Dermis blood vessel endothelial cell (primary cell): ENCODE data around the gene TMEM256. TPM values are rescaled to one million over a fixed set of nuclear protein-coding genes. Genes with fewer than 3 reads are reported as not detected.

Source experiments
- DNase-seq: peaks from one replicate; pipeline ENCODE4 v3.0.0; 2010
- total RNA-seq: library from RNA; depleted of rRNA; stranded (reverse); fragments of >200 nt; gene quantifications from 2 replicates; pipeline ENCODE4 v1.2.3, GENCODE V29; 2014

The TMEM256 gene
- total RNA-seq = 59.2 and 112 TPM in 2 replicates

DNA sequence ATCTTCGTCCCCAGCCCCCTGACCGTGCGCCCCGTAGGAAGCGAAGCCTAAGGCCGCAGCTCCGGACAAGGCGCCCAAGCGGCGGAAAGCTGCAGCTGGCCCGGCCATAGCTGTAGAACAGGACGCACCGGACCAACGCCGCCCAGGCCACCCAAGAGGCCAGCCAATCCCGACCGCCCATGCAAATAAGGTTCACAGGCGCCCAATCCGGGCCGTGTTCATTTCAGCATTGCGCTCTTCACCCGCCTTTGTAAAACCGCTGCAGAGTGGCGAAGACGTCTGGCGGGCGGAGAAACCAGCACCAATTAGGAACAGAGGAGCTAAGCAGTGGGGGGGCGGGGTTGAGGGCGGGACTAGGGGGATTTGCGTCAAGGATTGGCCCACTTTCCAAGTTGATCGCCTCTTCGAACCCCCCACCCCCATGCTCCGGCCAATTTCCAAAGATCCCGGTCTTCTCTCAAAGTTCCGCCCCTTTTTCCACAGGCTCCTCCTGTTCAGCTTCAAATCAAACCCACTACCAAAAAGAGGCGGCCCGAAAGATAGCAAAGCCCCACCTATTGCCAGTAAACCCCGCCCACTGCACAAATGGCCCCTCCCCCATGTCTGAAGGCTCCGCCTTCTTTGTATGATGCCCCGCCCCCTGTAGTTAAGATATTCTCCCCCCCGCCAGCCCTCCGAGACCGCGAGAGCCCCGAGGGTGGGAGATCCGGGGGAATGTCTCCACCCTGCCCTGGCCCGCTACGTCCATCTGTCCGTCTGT, at the start of gene TMEM256:
TMEM256 (minus strand) TSS at position 121 of the 760 bp plus-strand sequence; CDS start at position 108, 13 bp downstream.
- peak; percentile 100 for DNase-seq

DNA sequence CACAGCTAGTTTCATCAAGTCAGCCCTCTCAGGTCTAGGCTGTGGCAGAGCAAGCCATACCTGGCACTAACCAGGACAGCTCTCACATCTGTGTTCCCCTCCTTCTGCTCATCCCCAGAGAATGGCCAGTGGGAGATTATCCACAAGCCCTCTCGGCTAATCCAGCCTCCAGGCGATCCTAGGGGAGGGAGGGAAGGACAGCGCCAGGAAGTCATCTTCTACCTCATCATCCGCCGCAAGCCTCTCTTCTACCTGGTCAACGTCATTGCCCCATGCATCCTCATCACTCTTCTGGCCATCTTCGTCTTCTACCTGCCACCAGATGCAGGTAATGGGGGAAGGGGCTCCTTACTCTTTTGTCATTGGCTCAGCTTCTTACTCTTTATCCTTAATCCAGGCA, 44.6 kb upstream of the TMEM256 start:
- no peak for DNase-seq

DNA sequence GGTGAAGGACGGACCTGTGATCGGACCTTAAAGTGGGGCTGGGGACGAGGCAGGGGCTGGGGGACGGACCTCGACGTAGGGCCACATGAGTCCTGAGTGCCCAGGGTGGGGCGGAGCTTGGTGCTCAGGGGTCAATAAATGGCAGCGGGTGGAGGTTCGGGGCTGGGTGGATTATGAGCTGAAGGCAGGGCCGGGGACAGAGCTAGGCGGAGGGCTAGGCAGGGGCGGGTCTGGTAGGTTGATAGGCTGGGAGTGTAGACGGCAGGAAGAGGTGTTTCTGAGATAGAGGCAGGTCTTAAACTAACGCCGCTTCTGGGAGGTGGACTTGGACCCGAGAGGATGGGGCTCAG, 41.7 kb upstream of the TMEM256 start:
- DNase-seq = no peak

DNA sequence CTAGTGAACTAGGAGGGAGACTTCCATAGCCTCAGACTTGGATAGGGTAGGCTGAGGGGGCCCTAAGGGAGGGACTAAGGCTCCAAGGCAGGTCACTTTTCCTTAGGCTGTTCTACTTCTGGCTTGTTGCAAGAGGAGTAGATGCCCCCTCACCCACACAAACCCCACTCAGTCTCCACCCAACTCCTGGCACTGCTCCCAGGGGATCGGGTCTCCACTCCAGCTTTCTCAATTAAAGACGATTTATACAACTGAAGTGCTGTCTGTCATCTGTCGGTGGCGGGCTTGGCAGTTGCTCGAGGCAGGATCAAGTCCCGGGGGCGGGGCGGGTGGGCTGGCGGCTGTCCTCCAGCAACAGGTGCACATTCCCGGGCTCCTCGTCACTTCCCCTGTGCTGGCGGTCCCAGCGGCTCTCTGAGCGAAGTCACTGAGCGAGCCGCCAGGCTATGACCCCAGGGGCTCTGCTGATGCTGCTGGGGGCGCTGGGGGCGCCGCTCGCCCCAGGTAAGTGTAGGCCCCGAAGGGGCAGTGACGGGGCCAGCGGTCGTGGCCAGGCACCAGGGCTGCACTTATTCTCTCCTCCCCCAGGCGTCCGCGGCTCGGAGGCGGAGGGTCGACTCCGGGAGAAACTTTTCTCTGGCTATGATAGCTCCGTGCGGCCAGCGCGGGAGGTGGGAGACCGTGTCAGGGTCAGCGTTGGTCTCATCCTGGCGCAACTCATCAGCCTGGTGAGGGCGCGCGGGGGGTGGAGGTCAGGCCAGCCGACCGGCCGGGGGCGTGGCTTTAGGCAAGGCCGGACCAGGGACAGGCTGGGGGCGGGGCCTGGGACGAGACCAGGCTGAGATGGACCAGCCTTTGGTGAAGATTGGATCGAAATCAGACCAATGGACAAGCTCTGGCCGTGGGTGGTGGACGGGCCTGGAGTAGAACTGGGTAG, 41.1 kb upstream of the TMEM256 start, which contains the start of gene CHRNB1:
CHRNB1 (plus strand) TSS at position 380 of the 937 bp plus-strand sequence; CDS start at position 447, 67 bp downstream.
- DNase-seq = peak; percentile 54

DNA sequence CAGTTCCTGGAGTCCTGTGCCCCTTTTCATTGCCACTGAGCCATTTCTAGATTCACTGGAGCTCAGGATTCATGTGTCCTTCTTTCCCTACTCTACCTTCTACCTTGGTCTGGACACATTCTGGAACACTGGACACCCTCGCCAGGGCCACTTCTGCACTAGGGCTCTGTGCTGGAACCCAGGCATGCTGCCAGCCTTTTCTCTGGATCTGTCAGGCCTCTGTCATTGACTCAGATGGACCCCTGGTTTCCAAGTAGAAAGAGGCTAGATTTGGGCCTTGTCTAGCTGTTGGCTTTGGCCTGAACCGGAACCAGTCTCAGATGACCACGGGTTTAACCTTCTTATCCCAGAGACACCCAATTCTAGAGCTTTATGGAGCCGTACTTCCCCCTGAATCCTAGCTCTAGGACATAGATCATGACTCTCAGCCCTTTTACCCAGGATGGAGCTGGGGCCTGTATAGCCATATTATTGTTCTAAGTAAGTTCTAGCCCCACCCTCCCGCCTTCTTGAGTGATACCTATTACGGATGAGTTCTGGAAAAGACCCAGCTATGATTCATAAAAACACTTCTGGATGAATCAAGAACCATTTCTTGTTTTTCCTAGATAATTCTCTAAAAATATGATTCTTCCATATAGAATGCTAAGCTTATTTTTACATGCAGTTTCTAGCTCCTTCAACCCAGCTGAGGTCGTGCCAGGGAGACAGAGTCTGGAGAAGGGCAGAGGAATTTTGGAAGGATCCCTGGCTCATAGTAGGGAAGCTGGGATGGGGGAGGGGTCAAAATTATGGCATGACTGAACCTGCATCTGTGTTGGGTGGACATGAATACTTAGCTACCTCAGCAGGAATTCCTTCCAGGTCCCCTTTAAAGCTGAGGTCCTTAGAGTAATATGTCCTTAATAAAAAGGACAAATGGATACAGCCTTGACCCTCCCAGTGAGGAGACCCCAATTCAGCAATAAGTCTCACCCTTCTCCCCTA, 39.9 kb upstream of the TMEM256 start:
- peak; percentile 47 for DNase-seq

DNA sequence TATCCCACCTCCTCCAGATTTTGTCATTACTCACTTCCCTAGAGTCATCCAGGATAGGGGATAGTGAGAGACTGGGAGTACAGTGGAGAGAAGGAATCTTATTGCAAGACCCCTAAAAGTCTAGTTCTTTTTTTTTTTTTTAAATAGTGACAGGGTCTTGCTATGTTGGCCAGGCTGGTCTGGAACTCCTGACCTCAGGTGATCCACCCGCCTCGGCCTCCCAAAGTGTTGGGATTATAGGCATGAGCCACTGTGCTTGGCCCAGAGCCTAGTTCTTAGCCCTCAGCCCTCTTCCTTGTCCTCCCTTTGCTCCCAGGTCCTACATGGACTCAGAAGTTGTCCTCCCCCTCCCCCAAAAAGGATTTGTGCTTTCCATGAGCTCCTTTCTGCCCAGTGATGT, 38.2 kb upstream of the TMEM256 start:
- no peak for DNase-seq

DNA sequence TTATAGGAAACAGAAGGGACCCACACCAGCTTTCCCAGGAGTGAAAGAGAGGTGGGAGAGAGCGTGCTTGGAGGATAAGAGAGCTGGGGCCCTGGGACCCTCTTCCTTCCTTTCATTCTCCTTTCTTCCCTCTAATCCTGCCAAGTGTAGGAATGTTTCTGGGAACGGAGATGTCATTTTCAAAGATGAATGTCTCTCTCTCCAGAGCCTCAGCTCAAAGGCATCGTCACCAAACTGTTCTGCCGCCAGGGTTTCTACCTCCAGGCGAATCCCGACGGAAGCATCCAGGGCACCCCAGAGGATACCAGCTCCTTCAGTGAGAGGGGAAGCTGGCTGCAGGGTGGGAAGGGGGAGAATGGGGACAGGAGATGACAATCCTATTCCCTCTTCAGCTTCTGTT, 37.4 kb upstream of the TMEM256 start:
- DNase-seq = no peak

DNA sequence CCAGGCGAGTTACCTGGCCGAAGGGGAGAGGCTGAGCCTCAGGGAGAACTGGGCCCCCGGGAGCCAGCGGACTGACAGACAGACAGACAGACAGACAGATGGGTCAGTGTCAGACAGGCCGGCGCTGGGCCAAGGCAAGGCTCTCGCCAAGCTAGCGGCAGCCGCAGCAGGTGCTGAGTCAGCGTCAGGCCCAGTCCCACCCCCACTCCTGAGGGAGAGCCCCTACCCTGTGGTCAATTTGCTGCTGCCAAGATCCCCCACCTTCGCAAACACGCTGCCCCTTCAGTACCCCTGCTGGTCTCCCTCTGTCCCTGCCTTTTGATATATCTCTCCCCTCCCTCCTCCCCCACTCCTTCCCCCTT, 36.9 kb upstream of the TMEM256 start:
- peak; percentile 25 for DNase-seq

DNA sequence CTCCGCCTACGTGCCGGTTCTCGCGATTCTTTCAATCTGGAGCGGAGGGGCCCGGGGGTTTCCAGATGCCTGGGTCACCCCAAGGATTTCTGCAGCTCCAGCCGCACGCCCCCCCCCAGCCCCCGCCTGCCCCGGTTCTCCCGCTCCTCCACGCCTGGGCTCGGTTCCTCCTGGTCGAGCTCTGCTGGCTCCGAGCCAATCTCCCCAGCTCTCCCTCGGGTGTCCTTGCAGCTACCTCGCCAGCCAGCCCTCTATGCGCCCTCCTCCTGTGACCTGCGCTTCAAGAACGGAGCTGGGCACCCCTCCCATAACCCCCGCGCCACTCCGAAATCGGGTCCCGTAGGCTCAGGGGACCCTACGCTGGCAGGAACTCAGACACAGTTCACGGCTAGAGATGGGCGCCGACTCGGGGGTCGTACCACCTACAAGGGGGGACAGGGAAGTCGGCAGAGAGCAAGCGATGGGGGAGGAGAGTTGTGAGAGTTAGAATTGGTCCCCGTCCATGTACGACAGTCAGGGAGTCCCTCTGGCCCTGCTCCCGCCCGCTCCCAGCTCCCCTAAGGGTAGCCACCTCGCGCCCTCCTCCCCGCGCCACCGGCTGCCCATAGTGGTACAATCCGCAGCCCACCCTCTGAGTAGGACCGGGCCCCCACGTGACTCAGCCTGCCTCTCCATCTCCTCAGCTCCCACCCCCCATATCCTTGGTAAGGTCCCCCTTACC, 36.4 kb upstream of the TMEM256 start:
- DNase-seq = peak; percentile 36

DNA sequence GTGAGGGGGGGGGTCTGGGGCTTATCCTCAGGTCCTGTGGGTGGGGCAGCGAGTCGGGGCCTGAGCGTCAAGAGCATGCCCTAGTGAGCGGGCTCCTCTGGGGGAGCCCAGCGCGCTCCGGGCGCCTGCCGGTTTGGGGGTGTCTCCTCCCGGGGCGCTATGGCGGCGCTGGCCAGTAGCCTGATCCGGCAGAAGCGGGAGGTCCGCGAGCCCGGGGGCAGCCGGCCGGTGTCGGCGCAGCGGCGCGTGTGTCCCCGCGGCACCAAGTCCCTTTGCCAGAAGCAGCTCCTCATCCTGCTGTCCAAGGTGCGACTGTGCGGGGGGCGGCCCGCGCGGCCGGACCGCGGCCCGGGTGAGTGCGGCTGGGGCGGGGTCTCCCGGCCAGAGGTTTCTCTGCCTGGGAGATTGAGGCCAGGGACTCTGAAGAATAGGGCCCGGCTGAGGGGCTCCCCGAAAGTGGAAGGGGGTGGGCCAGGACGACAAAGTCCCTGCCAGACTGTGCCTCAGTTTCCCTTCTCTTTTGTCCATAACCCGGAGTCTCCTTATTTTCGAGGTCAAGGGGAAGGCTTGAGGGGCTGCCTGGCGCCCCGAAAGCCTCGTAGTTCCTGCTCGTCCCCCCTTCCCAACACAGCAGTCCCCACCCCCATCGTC, 35.7 kb upstream of the TMEM256 start, which contains the start of gene FGF11:
FGF11 (plus strand) TSS at position 51 of the 651 bp plus-strand sequence; CDS start at position 160, 109 bp downstream.
- DNase-seq = no peak

DNA sequence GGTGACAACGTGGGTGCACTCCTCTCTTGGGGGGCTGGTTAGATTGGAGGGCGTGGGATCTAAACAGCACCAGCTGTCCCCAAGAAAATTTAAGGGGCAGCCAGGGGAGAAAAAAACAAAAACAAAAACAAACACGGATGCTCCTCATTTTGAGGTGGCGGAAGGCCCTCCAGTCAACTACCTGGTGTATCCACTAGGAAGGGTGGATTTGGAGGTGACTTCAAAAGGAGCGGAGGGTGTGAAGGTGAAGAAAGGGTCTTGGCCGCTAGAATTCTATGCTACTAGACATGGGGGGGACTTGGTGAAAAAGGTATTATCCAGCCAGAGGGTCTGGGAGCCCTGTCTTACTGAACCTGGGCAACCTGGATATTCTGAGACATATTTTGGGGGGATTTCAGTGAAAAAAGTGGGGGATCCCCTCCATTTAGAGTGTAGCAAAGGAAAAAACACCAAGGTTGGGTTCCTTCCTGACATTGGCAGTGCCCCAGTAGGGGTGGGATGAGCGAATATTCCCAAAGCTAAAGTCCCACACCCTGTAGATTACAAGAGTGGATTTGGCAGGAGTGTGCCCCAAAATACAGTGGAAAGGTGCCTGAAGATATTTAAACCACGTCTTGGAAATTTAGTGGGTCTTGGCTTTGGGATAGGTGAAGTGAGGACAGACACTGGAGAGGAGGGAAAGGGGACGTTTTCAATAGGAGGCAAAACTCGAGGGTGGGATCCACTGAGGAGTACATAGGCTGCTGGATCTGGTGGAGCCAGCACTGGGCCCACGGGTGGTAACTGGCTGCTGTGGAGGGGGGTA, 35.0 kb upstream of the TMEM256 start:
- no peak for DNase-seq

DNA sequence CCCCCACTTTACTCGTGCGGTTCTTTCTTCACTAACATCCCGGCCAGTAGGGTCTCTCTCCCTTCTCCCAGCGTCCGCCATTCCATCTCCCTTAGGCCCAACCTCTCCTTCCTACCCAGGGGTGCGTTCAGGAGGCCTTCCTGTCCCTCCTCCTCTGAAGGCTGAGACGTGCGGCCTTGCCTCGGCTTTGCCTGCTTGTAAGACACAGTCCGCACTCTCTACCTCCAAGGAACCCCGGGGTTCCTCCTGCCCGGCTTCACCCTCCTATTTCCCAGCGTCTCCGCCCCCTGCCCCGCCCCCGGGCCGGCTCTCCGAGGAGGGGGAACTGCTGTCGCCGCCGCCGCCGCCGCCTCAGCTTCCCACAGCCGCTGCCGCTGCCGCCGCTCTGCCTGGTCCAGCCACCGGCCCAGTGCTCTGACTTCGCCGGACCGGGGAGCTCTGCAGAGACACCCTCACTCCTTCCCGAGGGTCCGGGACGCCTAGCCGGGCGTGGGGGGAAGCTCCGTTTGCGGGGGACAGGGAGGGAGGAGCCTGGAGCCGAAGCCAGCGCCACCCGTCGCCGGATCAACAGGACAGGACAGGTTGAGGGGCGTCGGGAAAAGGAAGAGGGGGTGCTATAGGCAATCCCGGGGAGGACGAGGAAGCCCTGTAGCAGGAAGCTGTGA, 34.2 kb upstream of the TMEM256 start:
- no peak for DNase-seq

DNA sequence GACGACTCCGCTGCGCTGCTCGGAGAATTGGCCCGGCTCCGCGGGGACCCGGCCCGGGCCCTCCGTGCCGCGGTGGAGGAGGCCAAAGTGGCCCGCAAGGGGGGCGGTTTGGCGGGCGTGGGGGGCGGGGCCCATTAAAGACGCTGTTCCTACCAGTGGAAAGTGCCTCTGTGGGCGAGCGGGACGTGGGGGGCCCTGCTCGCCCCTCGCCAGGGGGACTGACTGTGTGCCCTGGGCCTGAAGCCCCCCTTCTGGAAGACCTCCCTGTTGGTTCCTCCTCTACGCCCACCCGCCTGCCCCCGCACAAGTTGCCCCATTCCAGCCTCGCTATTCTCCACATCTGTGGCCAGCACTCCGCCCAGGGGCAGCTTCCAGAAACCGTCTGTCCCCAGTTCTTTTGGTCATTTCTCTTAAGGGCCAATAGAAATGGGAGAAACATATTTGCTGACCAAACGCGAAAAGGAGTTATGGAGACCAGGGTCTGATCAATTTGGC, 33.5 kb upstream of the TMEM256 start:
- no peak for DNase-seq

DNA sequence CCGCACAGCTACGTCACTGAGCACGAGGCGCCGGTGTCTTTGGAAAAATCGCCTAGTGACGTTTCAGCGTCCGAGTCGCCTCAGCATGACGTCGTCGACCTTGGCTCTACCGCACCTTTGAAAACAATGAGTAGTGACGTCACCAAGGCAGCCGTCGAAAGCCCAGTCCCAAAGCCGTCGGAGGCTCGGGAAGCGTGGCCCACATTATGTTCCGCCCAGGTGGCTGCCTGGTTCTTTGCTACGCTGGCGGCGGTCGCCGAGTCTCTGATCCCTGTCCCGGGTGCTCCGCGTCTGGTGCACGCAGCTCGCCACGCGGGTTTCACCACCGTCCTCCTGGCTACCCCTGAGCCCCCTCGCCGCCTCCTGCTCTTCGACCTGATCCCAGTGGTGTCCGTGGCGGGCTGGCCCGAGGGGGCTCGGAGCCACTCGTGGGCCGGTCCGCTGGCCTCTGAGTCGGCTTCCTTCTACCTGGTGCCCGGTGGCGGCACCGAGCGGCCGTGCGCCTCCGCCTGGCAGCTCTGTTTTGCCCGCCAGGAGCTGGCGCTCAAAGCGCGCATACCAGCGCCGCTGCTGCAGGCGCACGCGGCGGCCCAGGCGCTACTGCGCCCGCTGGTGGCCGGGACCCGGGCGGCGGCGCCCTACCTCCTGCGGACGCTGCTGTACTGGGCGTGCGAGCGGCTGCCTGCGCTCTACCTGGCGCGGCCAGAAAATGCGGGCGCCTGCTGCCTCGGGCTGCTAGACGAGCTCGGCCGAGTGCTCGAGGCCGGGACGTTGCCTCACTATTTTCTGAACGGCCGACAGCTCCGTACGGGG, 32.9 kb upstream of the TMEM256 start:
- peak; percentile 90 for DNase-seq

DNA sequence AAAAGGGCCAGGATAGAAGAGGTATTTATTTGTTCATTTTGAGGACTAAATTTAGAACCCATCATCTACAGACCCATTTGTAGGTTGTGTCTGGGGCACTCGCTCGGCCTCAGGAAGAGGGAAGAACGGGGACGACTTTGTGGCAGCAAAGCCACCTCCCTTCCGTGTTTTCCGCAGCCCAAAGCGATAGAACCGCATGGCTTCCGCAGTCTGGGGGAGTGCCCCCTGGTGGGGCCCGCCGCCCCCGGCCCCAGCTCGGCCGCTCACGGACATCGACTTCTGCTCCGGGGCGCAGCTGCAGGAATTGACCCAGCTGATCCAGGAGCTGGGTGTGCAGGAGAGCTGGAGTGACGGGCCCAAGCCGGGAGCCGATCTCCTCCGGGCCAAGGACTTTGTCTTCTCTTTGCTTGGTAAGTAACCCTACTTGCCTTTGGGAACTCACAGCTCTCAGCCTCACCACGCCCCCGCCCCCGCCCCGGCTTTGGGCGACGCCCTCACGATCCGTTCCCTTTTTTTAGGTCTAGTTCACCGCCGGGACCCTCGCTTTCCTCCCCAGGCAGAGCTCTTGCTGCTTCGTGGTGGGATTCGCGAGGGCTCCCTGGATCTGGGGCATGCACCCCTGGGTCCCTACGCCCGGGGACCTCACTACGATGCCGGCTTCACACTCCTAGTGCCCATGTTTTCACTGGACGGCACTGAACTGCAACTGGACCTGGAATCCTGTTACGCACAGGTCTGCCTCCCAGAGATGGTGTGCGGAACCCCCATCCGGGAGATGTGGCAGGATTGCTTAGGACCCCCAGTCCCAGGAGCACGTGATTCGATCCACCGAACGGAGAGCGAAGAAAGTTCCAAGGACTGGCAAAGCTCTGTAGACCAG, 32.0 kb upstream of the TMEM256 start:
- DNase-seq = peak; percentile 51

DNA sequence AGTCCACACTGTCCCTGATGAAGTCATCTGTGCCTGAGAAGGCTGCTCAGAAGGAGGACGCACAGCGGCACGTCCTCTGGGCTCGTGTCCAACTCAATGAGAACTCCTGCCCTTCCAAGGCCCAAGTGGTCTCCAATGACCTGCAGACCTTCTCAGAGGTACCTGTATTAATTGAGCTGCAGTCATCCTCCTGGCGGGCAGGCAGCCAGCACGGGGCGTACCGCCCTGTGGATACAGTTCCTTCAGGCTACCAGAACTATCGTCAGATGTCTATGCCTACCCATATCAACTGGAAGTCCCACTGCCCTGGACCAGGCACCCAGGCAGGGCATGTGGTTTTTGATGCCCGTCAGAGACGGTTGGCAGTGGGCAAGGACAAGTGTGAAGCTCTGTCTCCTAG, 28.4 kb upstream of the TMEM256 start:
- DNase-seq = no peak

DNA sequence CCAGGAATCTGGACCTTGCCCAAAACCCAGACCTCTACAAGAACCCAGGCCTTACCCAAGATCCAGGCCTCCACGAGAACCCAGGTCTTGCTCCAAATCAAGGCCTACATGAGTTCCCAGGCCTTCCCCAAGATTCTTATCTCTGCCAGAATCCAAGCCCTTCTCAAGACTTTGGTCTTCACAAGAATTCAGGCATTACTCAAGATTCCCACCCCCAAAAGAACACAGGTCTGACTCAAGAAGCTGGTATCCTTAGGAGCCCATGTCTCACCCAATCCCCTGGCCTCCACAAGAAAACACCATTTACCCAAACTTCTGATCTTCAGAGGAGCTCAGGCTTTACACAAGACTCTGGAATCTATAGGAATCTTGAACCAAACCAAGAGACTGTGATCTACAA, 27.3 kb upstream of the TMEM256 start:
- no peak for DNase-seq
